Measurements from ENCODE around the gene TOR3A. TPM values are rescaled to one million over a fixed set of nuclear protein-coding genes. Genes with fewer than 3 reads are reported as not detected.
A peak's percentile ranks its signal among the peaks of the same experiment; 100 is the strongest.
"Not testable (repeated sequence)": the region's sequence is repeated elsewhere in the genome, so short reads cannot be mapped to it uniquely, and the experiment has no call there.

The TOR3A gene
- total RNA-seq, 8 experiments from 2014 or later: 9.2 to 27.9 (median 13.4) TPM

- peak in 2 of 8 experiments; percentile 43 to 55 for ATAC-seq (replicated peaks in 6 of 8)
- Histone ChIP-seq H3K4me1 (replicated peaks in 1 of 2) (no peaks in the 10 kb centered on the region), H3K27ac (no peak overlapping the region), H3K4me3 (no peak overlapping the region)
- in situ Hi-C loops (cut with MboI; ENCODE audit: low pct_unique_long_range_greater_than_20kb in 2 of 9, low sequenced_read_pairs in 9 of 9, unreplicated experiment in 9 of 9): loop anchor here in 2 of 9 experiments (25.0 kb wide), 2 partner anchors 187 to 237 kb away; partner anchors contain the start of gene AXDND1 (in 1 of the 2)
- WGBS, 10 experiments: 0 to 100% (median 100%) methylated on average over 1 of the region's 1 CpG; no CpG with 5 or more reads in 3 of the 10 experiments
Measured at GRCh38 chr1:179124873-179125272, 43.0 kb downstream of the TOR3A start.

GRCh38 chr1:179126338-179127060 lies 44.6 kb downstream of the TOR3A start:
- in situ Hi-C loops (cut with MboI; ENCODE audit: low pct_unique_long_range_greater_than_20kb in 2 of 9, low sequenced_read_pairs in 9 of 9, unreplicated experiment in 9 of 9): no loop called here
- WGBS, 10 experiments: 91 to 100% (median 95%) methylated on average over 1 to 8 of the region's 8 CpGs; no CpG with 5 or more reads in 1 of the 10 experiments
- no peaks in the 10 kb centered on the region for H3K4me1 ChIP-seq (replicated peaks in 1 of 2)
- peak in 1 of 8 experiments; percentile 71 for ATAC-seq (replicated peaks in 6 of 8)
- H3K4me3 ChIP-seq: no peak overlapping the region
- no peak overlapping the region for H3K27ac ChIP-seq

- 20 to 100% (median 97%) methylated on average over 1 to 5 of the region's 5 CpGs for WGBS, 10 experiments
- peak in 2 of 8 experiments; percentile 16 to 44 for ATAC-seq (replicated peaks in 6 of 8)
- no peak overlapping the region for H3K4me3 ChIP-seq
- no peak overlapping the region for H3K27ac ChIP-seq
- in situ Hi-C loops (cut with MboI; ENCODE audit: low pct_unique_long_range_greater_than_20kb in 2 of 9, low sequenced_read_pairs in 9 of 9, unreplicated experiment in 9 of 9): no loop called here
- H3K4me1 ChIP-seq (replicated peaks in 1 of 2): no peaks in the 10 kb centered on the region
Measured at GRCh38 chr1:179127163-179127895, 45.5 kb downstream of the TOR3A start.

GRCh38 chr1:179128520-179128919 lies 46.6 kb downstream of the TOR3A start:
- in situ Hi-C loops (cut with MboI; ENCODE audit: low pct_unique_long_range_greater_than_20kb in 2 of 9, low sequenced_read_pairs in 9 of 9, unreplicated experiment in 9 of 9): no loop called here
- no peak for ATAC-seq (replicated peaks in 6 of 8)
- no peak overlapping the region for H3K27ac ChIP-seq
- no peak overlapping the region for H3K4me3 ChIP-seq
- WGBS, 10 experiments: 80 to 100% (median 96%) methylated on average over 1 to 4 of the region's 4 CpGs; no CpG with 5 or more reads in 1 of the 10 experiments
- H3K4me1 ChIP-seq (replicated peaks in 1 of 2): no peaks in the 10 kb centered on the region

- Histone ChIP-seq H3K4me1 (replicated peaks in 1 of 2) (no peaks in the 10 kb centered on the region), H3K27ac (no peak overlapping the region), H3K4me3 (no peak overlapping the region)
- 50 to 100% (median 94%) methylated on average over 1 to 9 of the region's 10 CpGs for WGBS, 10 experiments
- in situ Hi-C loops (cut with MboI; ENCODE audit: low pct_unique_long_range_greater_than_20kb in 2 of 9, low sequenced_read_pairs in 9 of 9, unreplicated experiment in 9 of 9): no loop called here
- ATAC-seq (replicated peaks in 6 of 8): peak in 2 of 8 experiments; percentile 38 to 56
Measured at GRCh38 chr1:179129702-179130473, 48.0 kb downstream of the TOR3A start.

DNA sequence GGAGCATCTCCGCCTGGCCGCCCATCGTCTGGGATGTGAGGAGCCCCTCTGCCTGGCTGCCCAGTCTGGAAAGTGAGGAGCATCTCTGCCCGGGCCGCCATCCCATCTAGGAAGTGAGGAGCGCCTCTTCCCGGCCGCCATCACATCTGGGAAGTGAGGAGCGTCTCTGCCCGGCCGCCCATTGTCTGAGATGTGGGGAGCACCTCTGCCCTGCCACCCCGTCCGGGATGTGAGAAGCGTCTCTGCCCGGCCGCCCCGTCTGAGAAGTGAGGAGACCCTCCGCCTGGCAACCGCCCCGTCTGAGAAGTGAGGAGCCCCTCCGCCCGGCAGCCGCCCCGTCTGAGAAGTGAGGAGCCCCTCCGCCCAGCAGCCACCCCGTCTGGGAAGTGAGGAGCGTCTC lies 53.3 kb downstream of the TOR3A start:
- WGBS, 10 experiments: no CpG with 5 or more reads among the region's 27 CpGs
- ATAC-seq (replicated peaks in 6 of 8); H3K27ac ChIP-seq; in situ Hi-C loops (cut with MboI; ENCODE audit: low pct_unique_long_range_greater_than_20kb in 2 of 9, low sequenced_read_pairs in 9 of 9, unreplicated experiment in 9 of 9); H3K4me1 ChIP-seq (replicated peaks in 1 of 2); H3K4me3 ChIP-seq: not testable (repeated sequence)

- H3K4me1 ChIP-seq (replicated peaks in 1 of 2); in situ Hi-C loops (cut with MboI; ENCODE audit: low pct_unique_long_range_greater_than_20kb in 2 of 9, low sequenced_read_pairs in 9 of 9, unreplicated experiment in 9 of 9); H3K4me3 ChIP-seq; H3K27ac ChIP-seq; ATAC-seq (replicated peaks in 6 of 8): not testable (repeated sequence)
- WGBS, 10 experiments: no CpG with 5 or more reads among the region's 28 CpGs
Measured at GRCh38 chr1:179135707-179136106, 53.8 kb downstream of the TOR3A start.

DNA sequence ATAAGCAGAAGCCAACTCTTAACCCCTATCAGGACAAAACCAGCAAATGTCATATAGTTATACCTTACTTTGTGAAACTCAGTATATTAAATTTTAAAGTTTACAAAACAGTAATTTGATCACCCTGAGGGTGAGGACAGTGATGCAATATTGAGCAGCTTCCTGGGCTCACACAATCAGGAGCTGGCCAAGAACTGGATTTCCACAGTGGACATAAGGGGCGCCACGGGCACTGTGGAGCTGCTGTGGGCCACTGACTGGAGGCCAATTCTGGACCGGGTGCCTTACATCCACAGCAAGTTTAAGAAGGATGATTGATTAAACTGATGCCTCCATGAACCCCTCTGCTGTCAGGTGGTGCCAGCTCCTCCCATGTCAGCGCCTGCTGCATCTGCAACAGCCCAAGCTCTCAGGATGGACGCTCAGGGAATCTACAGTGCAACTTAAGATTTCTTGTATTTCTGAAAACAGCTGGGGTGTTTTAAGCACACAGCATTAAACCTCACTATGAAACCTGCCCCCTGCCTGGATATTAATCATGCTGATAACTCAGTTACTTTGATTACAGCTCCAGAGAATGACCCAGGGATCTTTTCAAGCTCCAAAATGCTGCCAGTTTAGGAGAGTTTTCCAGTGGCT lies 55.9 kb downstream of the TOR3A start:
- peak in 1 of 8 experiments; percentile 45 for ATAC-seq (replicated peaks in 6 of 8)
- in situ Hi-C loops (cut with MboI; ENCODE audit: low pct_unique_long_range_greater_than_20kb in 2 of 9, low sequenced_read_pairs in 9 of 9, unreplicated experiment in 9 of 9): no loop called here
- Histone ChIP-seq H3K4me3 (no peak overlapping the region), H3K4me1 (replicated peaks in 1 of 2) (peaks cover 0 to 8% of the 10 kb centered on the region in 2 donors), H3K27ac (no peak overlapping the region)
- 45 to 94% (median 78%) methylated on average over 2 to 4 of the region's 5 CpGs; no CpG with 5 or more reads in 4 of the 10 experiments for WGBS, 10 experiments

- H3K27ac ChIP-seq; in situ Hi-C loops (cut with MboI; ENCODE audit: low pct_unique_long_range_greater_than_20kb in 2 of 9, low sequenced_read_pairs in 9 of 9, unreplicated experiment in 9 of 9); H3K4me3 ChIP-seq; H3K4me1 ChIP-seq (replicated peaks in 1 of 2); ATAC-seq (replicated peaks in 6 of 8): not testable (repeated sequence)
- WGBS, 10 experiments: 100% methylated on average over 2 of the region's 21 CpGs; no CpG with 5 or more reads in 8 of the 10 experiments
Measured at GRCh38 chr1:179138755-179139154, 56.9 kb downstream of the TOR3A start.

DNA sequence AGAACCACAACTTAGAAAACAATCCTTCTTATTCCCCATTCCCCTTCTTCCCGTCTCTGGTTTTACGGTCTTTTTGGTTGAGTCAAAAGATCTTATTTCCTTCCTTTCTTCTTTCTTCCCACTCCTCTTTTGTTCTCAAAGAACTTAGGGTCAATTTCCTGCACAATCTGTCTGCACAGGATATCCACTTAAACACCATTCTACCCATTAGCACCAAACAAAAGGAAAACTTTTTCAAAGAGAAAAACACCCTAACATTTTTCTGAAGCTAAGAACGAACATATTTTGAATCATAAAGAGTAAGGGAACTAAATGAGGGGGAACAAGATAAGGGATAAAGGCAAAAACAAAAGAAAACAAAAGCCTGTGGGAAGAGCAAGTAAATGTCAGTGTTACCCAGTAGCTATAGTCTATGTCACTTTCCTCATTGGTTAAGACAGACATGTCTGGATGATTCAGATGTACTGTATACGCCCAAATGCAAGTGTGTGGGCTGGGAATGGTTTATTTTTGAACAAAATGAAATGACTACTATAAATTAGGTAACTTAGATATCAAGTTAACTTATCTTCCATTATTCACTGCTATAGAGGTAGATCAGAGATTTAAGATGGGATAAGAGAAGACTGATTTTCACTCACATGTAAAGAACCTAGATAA lies 59.9 kb downstream of the TOR3A start:
- in situ Hi-C loops (cut with MboI; ENCODE audit: low pct_unique_long_range_greater_than_20kb in 2 of 9, low sequenced_read_pairs in 9 of 9, unreplicated experiment in 9 of 9): no loop called here
- ATAC-seq (replicated peaks in 6 of 8): peak in 7 of 8 experiments; percentile 56 to 67 (median 60)
- Histone ChIP-seq H3K4me3 (no peak overlapping the region), H3K27ac (no peak overlapping the region), H3K4me1 (replicated peaks in 1 of 2) (peaks cover 0 to 8% of the 10 kb centered on the region in 2 donors)
- WGBS, 10 experiments: 10 to 70% (median 22%) methylated on average over 2 to 4 of the region's 4 CpGs

GRCh38 chr1:179142889-179143299 lies 61.0 kb downstream of the TOR3A start:
- Histone ChIP-seq H3K4me3 (no peak overlapping the region), H3K4me1 (replicated peaks in 1 of 2) (peaks cover 0 to 8% of the 10 kb centered on the region in 2 donors), H3K27ac (no peak overlapping the region)
- in situ Hi-C loops (cut with MboI; ENCODE audit: low pct_unique_long_range_greater_than_20kb in 2 of 9, low sequenced_read_pairs in 9 of 9, unreplicated experiment in 9 of 9): no loop called here
- 0 to 100% (median 62%) methylated on average over 1 to 2 of the region's 2 CpGs; no CpG with 5 or more reads in 2 of the 10 experiments for WGBS, 10 experiments
- ATAC-seq (replicated peaks in 6 of 8): peak in 5 of 8 experiments; percentile 19 to 91 (median 63)

GRCh38 chr1:179143322-179143721 lies 61.5 kb downstream of the TOR3A start:
- ATAC-seq (replicated peaks in 6 of 8): peak in 2 of 8 experiments; percentile 66 to 73
- in situ Hi-C loops (cut with MboI; ENCODE audit: low pct_unique_long_range_greater_than_20kb in 2 of 9, low sequenced_read_pairs in 9 of 9, unreplicated experiment in 9 of 9): no loop called here

More at GRCh38 chr1:179143322-179143721, 61.5 kb downstream of the TOR3A start:
- Histone ChIP-seq H3K4me3 (no peak overlapping the region), H3K27ac (no peak overlapping the region), H3K4me1 (replicated peaks in 1 of 2) (peaks cover 0 to 8% of the 10 kb centered on the region in 2 donors)
- WGBS, 10 experiments: 6 to 98% (median 81%) methylated on average over 1 to 3 of the region's 3 CpGs

Data from motor neuron (in vitro differentiated cells).